BJ (cell line): Measurements from ENCODE around the gene CCDC88C. TPM values are rescaled to one million over a fixed set of nuclear protein-coding genes. Genes with fewer than 3 reads are reported as not detected.

Experiments
- CTCF ChIA-PET: fragments of 350-600 bp; formaldehyde crosslinking; extraction: SDS; loops from one replicate; lab custom pipeline; 2021; ENCODE audit warnings: antibody characterized with exemption, inconsistent platforms; lab: Yijun Ruan, JAX
- POLR2A ChIA-PET: fragments of 300-600 bp; sonication (Branson Sonifier 250); formaldehyde crosslinking; extraction: SDS; loops from one replicate; lab custom pipeline; 2021; ENCODE audit warnings: antibody characterized with exemption; lab: Charles Lee
- DNase-seq: peaks from one replicate; pipeline ENCODE4 v3.0.0-alpha.2; 2011; ENCODE audit warnings: low read depth
- H3K27me3 ChIP-seq: 2 replicates; pipeline ENCODE4 v1.6.0; 2011; ENCODE audit warnings: low read length; ENCODE audit not compliant: control insufficient read depth, insufficient read depth
- H3K36me3 ChIP-seq: 2 replicates; pipeline ENCODE4 v1.5.1; 2011; ENCODE audit warnings: low read length; ENCODE audit not compliant: control insufficient read depth, insufficient read depth
- H3K4me3 ChIP-seq: 2 replicates; pipeline ENCODE4 v1.5.1; 2011; ENCODE audit warnings: low read depth, mild to moderate bottlenecking, control low read depth, low read length
- polyA plus RNA-seq: library from polyadenylated mRNA; depleted of rRNA; stranded (reverse); fragments of >200 nt; gene quantifications from 2 replicates; pipeline ENCODE4 v1.2.3, GENCODE V29; 2011
- TF ChIP-seq, protein P1 (sequence below): IDR thresholded peaks from 2 replicates; pipeline ENCODE4 v1.5.1; 2011; ENCODE audit warnings: low read depth, mild to moderate bottlenecking, control low read depth, inconsistent platforms, low read length, moderate library complexity; ENCODE audit not compliant: insufficient read depth

The CCDC88C gene
- polyA plus RNA-seq, 1 experiment: not detected

DNA sequence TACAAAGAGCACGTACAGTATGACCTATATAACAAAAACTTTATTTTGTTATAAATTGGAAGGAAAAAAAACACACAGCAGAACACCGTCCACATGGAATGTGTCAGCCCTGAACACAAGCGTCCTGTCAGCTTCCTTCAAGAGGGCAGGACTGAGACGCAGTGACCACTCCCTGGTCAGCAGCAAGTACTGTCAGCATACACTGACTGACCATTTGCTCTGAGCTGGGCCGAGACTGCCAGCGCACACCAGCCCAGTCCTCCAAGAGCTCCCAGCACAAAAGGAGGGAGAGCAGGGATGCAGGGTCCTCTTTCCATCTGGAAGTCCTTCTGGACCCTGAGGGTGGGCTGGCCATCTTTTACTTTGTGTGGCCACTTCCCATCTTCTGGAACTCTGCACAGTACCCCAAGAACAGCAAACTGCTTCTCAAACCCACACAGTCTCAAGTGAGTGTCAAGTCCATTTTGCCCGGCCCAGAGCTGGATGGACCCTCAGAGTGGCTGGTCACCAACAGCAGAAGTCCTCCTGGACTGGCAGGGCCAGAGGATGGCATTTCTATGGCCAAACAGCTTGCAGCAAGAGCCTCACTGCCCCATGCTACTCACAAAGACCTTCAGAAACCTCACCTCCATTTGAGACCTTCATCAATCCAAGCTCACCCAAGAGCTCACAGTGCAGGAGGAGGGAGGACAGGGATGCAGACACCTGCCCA lies 11.7 kb downstream of the CCDC88C start:
- POLR2A ChIA-PET: no interaction called here
- TF ChIP-seq, protein P1, sequence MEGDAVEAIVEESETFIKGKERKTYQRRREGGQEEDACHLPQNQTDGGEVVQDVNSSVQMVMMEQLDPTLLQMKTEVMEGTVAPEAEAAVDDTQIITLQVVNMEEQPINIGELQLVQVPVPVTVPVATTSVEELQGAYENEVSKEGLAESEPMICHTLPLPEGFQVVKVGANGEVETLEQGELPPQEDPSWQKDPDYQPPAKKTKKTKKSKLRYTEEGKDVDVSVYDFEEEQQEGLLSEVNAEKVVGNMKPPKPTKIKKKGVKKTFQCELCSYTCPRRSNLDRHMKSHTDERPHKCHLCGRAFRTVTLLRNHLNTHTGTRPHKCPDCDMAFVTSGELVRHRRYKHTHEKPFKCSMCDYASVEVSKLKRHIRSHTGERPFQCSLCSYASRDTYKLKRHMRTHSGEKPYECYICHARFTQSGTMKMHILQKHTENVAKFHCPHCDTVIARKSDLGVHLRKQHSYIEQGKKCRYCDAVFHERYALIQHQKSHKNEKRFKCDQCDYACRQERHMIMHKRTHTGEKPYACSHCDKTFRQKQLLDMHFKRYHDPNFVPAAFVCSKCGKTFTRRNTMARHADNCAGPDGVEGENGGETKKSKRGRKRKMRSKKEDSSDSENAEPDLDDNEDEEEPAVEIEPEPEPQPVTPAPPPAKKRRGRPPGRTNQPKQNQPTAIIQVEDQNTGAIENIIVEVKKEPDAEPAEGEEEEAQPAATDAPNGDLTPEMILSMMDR: no peak

DNA sequence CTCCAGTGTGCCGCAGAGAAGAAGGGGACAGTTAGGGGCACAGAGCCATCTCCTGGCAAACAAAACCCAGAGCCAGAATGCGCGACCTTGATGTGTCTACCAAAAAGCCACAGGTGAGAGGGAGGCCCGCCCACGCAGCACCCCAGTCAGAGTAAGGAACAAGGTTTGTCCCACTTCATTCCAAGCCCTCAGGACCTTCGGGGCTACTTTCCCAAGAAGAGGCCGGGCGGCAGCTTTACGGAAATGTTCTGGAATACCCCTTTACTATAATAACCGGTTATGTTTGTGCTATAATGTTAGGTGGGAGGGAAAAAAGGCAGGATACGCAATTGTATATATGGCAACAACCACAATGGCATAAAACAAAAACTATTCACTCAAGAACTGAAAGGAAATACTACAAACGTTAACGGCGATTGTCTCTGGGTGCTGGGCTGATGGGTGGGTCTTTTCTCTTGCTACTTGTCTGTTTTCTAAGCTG lies 12.3 kb downstream of the CCDC88C start:
- Histone ChIP-seq H3K36me3 (no peaks in the 10 kb centered on the region), H3K4me3 (no peak overlapping the region), H3K27me3 (no peaks in the 10 kb centered on the region; the same call in 1 of the 2 replicates)
- ChIA-PET CTCF (interaction anchor here (1.3 to 2.8 kb wide), 2 partner anchors 14 to 82 kb away, joined by 3 to 10 read pairs; no protein-coding TSS in a partner anchor), POLR2A (no interaction called here)
- TF ChIP-seq, protein P1: no peak
- no peak for DNase-seq

More for the DNA sequence above, 11.7 kb downstream of the CCDC88C start:
- Histone ChIP-seq H3K4me3 (no peak overlapping the region), H3K27me3 (no peaks in the 10 kb centered on the region; the same call in 1 of the 2 replicates), H3K36me3 (no peaks in the 10 kb centered on the region)
- DNase-seq: no peak
- CTCF ChIA-PET: interaction anchor here (2.8 kb wide), 1 partner anchor 13 kb away, joined by 10 read pairs; no protein-coding TSS in a partner anchor

DNA sequence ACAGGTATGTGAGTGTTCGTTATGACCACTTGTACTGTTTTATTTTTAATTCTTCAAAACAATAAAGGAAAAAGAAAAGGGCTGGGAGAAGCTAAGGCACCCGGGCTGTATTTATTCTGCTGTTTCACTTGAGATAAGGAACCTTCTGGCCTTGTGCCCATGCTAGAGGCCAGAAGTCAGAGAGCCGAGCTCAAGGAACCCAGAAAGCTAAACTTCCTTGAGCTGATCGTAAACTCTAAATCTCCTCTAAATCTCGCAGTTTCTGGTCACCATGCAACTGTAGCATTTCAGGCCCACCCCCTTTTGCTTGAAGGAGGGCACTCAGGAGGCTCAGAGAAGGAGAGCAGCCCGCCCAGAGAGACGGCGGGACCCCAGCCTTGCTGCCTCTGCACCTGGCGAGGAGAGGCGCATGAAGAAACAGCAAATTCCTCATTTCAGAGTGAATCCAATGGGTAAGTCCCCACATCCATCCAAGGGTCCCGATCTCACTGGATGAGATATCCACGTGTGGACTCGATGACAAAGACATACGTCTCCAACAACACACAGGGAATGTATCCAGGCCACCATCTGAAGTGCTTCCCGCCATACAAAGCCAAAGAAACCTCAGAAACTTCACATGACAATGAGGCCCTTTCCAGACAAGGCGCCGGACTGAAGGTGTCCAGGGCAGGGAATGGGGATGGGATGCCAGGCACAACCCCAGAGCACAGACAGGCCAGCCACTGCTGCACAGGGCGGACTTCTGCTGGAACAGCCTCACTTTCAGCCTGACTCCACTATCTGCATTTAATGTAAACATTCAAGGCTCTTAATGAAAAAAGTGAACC lies 14.6 kb downstream of the CCDC88C start:
- H3K36me3 ChIP-seq: no peaks in the 10 kb centered on the region
- peaks cover 5% of the 10 kb centered on the region; the same call in 1 of the 2 replicates for H3K27me3 ChIP-seq
- no peak overlapping the region for H3K4me3 ChIP-seq
- no peak for DNase-seq
- TF ChIP-seq, protein P1: no peak
- POLR2A ChIA-PET: no interaction called here
- CTCF ChIA-PET: interaction anchor here (0.6 kb wide), 1 partner anchor 699 kb away, joined by 4 read pairs; no protein-coding TSS in a partner anchor

DNA sequence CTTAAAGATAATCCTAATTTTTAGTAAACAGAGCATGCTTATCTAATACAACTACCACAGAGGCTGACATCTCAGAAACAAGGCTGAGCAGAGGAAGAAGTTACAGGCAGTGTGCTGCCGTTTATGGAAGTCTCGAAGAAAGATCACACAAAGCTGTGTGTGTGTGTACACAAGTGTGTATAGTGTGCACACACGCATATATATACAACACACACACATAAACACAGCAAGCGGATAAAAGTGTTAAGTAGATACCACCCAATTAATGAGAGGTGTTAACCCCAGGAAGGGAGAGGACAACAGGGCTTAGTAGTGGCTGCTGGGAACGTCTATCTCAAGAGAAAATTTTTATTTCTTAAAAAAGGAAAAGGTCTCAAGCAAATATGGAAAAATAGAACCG lies 15.3 kb downstream of the CCDC88C start:
- H3K36me3 ChIP-seq: no peaks in the 10 kb centered on the region
- no peak for DNase-seq
- TF ChIP-seq, protein P1: no peak
- CTCF ChIA-PET: interaction anchor here (0.7 kb wide), 1 partner anchor 115 kb away, joined by 3 read pairs; no protein-coding TSS in a partner anchor
- POLR2A ChIA-PET: no interaction called here
- no peak overlapping the region for H3K4me3 ChIP-seq
- peaks cover 5% of the 10 kb centered on the region; the same call in 1 of the 2 replicates for H3K27me3 ChIP-seq
